SK-N-SH treated with all-trans-retinoic acid at 6 μM for 48 hours (cell line): Measurements from ENCODE around the gene SLC16A10.

Source experiments
- ATAC-seq: fragments of 200-7000 bp; cut with Tn5 transposase; 3 replicates; pipeline ENCODE4 v1.9.1; 2020; ENCODE audit warnings: mild to moderate bottlenecking, moderate library complexity
- BACH2 ChIP-seq: fragments of 250-450 bp; sonication (Bioruptor Pico); IDR thresholded peaks from 2 replicates; pipeline ENCODE4 v1.9.0; 2021; ENCODE audit warnings: mild to moderate bottlenecking, borderline replicate concordance
- CREB5 ChIP-seq: fragments of 250-450 bp; sonication (Bioruptor Pico); IDR thresholded peaks from 2 replicates; pipeline ENCODE4 v1.5.1; 2020; ENCODE audit warnings: low read depth, mild to moderate bottlenecking, moderate library complexity
- CSDC2 ChIP-seq: fragments of 250-450 bp; sonication (Bioruptor Pico); IDR thresholded peaks from 2 replicates; pipeline ENCODE4 v1.5.0; 2020; ENCODE audit warnings: mild to moderate bottlenecking, moderate library complexity
- CSRNP3 ChIP-seq: fragments of 250-450 bp; sonication (Bioruptor Pico); IDR thresholded peaks from 2 replicates; pipeline ENCODE4 v1.5.1; 2021; ENCODE audit warnings: mild to moderate bottlenecking, moderate library complexity
- ESRRG ChIP-seq: fragments of 250-450 bp; sonication (Bioruptor Pico); IDR thresholded peaks from 2 replicates; pipeline ENCODE4 v1.6.1; 2021; ENCODE audit warnings: mild to moderate bottlenecking
- GLIS3 ChIP-seq: fragments of 250-450 bp; sonication (Bioruptor Pico); IDR thresholded peaks from 2 replicates; pipeline ENCODE4 v1.5.0; 2020; ENCODE audit warnings: mild to moderate bottlenecking, moderate library complexity
- ISL1 ChIP-seq: fragments of 250-450 bp; sonication (Bioruptor Pico); IDR thresholded peaks from 2 replicates; pipeline ENCODE4 v2.1.2; 2022; ENCODE audit warnings: mild to moderate bottlenecking, moderate library complexity
- OSR1 ChIP-seq: fragments of 250-450 bp; sonication (Bioruptor Pico); IDR thresholded peaks from 2 replicates; pipeline ENCODE4 v1.8.0; 2022; ENCODE audit warnings: moderate library complexity, mild to moderate bottlenecking, inconsistent platforms
- POU6F1 ChIP-seq: fragments of 250-450 bp; sonication (Bioruptor Pico); IDR thresholded peaks from 2 replicates; pipeline ENCODE4 v1.8.0; 2021; ENCODE audit warnings: low read depth, mild to moderate bottlenecking, moderate library complexity, borderline replicate concordance
- PPARA ChIP-seq: fragments of 250-450 bp; sonication (Bioruptor Pico); IDR thresholded peaks from 2 replicates; pipeline ENCODE4 v1.5.0; 2020; ENCODE audit warnings: mild to moderate bottlenecking, borderline replicate concordance
- RARB ChIP-seq: fragments of 250-450 bp; sonication (Bioruptor Pico); IDR thresholded peaks from 2 replicates; pipeline ENCODE4 v1.8.0; 2021; ENCODE audit warnings: mild to moderate bottlenecking, moderate library complexity
- SNAI2 ChIP-seq: fragments of 250-450 bp; sonication (Bioruptor Pico); IDR thresholded peaks from 2 replicates; pipeline ENCODE4 v1.5.0; 2020; ENCODE audit warnings: mild to moderate bottlenecking, moderate library complexity
- TCF4 ChIP-seq: fragments of 250-450 bp; sonication (Bioruptor Pico); IDR thresholded peaks from 2 replicates; pipeline ENCODE4 v1.8.0; 2021; ENCODE audit warnings: mild to moderate bottlenecking, moderate library complexity, borderline replicate concordance
- TOX ChIP-seq: fragments of 250-450 bp; sonication (Bioruptor Pico); IDR thresholded peaks from 2 replicates; pipeline ENCODE4 v1.8.0; 2021; ENCODE audit warnings: mild to moderate bottlenecking, moderate library complexity, borderline replicate concordance
- TSHZ2 ChIP-seq: fragments of 250-450 bp; sonication (Bioruptor Pico); IDR thresholded peaks from 2 replicates; pipeline ENCODE4 v1.5.0; 2020; ENCODE audit warnings: mild to moderate bottlenecking, moderate library complexity
- ZC3H10 ChIP-seq: fragments of 250-450 bp; sonication (Bioruptor Pico); IDR thresholded peaks from 2 replicates; pipeline ENCODE4 v1.5.1; 2021; ENCODE audit warnings: mild to moderate bottlenecking, moderate library complexity
- ZFP3 ChIP-seq: fragments of 250-450 bp; sonication (Bioruptor Pico); IDR thresholded peaks from 2 replicates; pipeline ENCODE4 v1.5.0; 2020; ENCODE audit warnings: mild to moderate bottlenecking, moderate library complexity
- ZNF565 ChIP-seq: fragments of 450-650 bp; formaldehyde crosslinking; conservative IDR thresholded peaks from 2 replicates; pipeline ENCODE4 v1.5.0; 2020; ENCODE audit warnings: low read depth, mild to moderate bottlenecking, moderate library complexity
- ZNF70 ChIP-seq: fragments of 450-650 bp; formaldehyde crosslinking; IDR thresholded peaks from 2 replicates; pipeline ENCODE4 v1.5.0; 2020; ENCODE audit warnings: mild to moderate bottlenecking, moderate library complexity
- ZNF8 ChIP-seq: fragments of 450-650 bp; formaldehyde crosslinking; IDR thresholded peaks from 2 replicates; pipeline ENCODE4 v1.5.0; 2020; ENCODE audit warnings: mild to moderate bottlenecking, moderate library complexity

Gene SLC16A10

GRCh38 chr6:111069382-111070104 is 17.8 kb upstream of the SLC16A10 start:
- TF ChIP-seq RARB (CRISPR knock-in tag) (no peak), ISL1 (CRISPR knock-in tag) (no peak), PPARA (no peak), TCF4 (no peak), ZNF8 (CRISPR knock-in tag) (no peak), TSHZ2 (no peak), TOX (no peak), BACH2 (CRISPR knock-in tag) (no peak), OSR1 (CRISPR knock-in tag) (no peak), SNAI2 (CRISPR knock-in tag) (no peak), CSDC2 (CRISPR knock-in tag) (no peak), ZNF565 (CRISPR knock-in tag) (no peak), CSRNP3 (CRISPR knock-in tag) (no peak), CREB5 (CRISPR knock-in tag) (no peak), GLIS3 (CRISPR knock-in tag) (no peak), POU6F1 (CRISPR knock-in tag) (no peak), ESRRG (no peak)
- TF ChIP-seq, all 23 proteins: peak for 0
- ATAC-seq = no peak

GRCh38 chr6:111070105-111071005 is 16.9 kb upstream of the SLC16A10 start:
- TF ChIP-seq ZNF565 (CRISPR knock-in tag) (no peak), BACH2 (CRISPR knock-in tag) (no peak), ZFP3 (CRISPR knock-in tag) (no peak), ISL1 (CRISPR knock-in tag) (no peak), TOX (no peak), ZNF70 (no peak), OSR1 (CRISPR knock-in tag) (no peak), ZC3H10 (no peak), CSRNP3 (CRISPR knock-in tag) (no peak), CREB5 (CRISPR knock-in tag) (no peak), GLIS3 (CRISPR knock-in tag) (no peak)
- no peak for ATAC-seq
